Tibial nerve (tissue), 4 donors: ENCODE data around the gene KIR3DL3.

Experiments
- EP300 ChIP-seq, 2 donors: sonication (generic); formaldehyde crosslinking; IDR thresholded peaks; one replicate each; pipeline ENCODE4 v1.6.1; 2017; ENCODE audit warnings: antibody characterized with exemption in 2 of 2, mild to moderate bottlenecking in 1 of 2
- POLR2A ChIP-seq, 2 donors: fragments of 450-650 bp; IDR thresholded peaks; one replicate each; pipeline ENCODE4 v1.6.1; 2017; ENCODE audit warnings: antibody characterized with exemption in 2 of 2, mild to moderate bottlenecking in 2 of 2, moderate library complexity in 2 of 2
- TF ChIP-seq, protein P1 (sequence below), 5 experiments: fragments of 200-600 bp in 3 of 5; fragments of 450-650 bp in 2 of 5; sonication (generic) in 3 of 5; IDR thresholded peaks; one replicate each; pipeline ENCODE4 v1.5.1; 2016 to 2019; ENCODE audit warnings: antibody characterized with exemption in 5 of 5, mild to moderate bottlenecking in 3 of 5, moderate library complexity in 2 of 5

DNA sequence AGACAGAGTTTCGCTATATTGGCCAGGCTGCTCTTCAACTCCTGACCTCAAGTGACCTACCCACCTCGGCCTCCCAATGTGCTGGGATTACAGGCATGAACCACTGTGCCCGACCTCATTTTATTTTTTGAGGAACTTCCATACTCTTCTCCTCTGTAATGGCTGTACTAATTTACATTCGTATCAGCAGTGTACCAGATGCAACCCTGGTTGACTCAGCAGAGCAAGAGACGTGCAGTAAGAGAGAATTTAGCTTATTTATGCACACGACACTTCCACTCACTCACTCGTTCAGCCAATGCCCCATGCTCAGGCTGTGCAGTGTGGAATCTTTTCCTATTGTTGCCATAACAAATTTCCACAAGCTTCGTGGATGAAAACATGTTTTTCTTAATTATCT, 6.9 kb downstream of the KIR3DL3 start:
- TF ChIP-seq, protein P1, sequence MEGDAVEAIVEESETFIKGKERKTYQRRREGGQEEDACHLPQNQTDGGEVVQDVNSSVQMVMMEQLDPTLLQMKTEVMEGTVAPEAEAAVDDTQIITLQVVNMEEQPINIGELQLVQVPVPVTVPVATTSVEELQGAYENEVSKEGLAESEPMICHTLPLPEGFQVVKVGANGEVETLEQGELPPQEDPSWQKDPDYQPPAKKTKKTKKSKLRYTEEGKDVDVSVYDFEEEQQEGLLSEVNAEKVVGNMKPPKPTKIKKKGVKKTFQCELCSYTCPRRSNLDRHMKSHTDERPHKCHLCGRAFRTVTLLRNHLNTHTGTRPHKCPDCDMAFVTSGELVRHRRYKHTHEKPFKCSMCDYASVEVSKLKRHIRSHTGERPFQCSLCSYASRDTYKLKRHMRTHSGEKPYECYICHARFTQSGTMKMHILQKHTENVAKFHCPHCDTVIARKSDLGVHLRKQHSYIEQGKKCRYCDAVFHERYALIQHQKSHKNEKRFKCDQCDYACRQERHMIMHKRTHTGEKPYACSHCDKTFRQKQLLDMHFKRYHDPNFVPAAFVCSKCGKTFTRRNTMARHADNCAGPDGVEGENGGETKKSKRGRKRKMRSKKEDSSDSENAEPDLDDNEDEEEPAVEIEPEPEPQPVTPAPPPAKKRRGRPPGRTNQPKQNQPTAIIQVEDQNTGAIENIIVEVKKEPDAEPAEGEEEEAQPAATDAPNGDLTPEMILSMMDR (IDR thresholded peaks at IDR 0.05), result no peak
- TF ChIP-seq POLR2A (IDR thresholded peaks at IDR 0.05) (no peak), EP300 (IDR thresholded peaks at IDR 0.05) (no peak)
